Measurements from ENCODE around the gene ACR.
"Not testable (repeated sequence)": the region's sequence is repeated elsewhere in the genome, so short reads cannot be mapped to it uniquely, and the experiment has no call there.

Gene ACR

DNA sequence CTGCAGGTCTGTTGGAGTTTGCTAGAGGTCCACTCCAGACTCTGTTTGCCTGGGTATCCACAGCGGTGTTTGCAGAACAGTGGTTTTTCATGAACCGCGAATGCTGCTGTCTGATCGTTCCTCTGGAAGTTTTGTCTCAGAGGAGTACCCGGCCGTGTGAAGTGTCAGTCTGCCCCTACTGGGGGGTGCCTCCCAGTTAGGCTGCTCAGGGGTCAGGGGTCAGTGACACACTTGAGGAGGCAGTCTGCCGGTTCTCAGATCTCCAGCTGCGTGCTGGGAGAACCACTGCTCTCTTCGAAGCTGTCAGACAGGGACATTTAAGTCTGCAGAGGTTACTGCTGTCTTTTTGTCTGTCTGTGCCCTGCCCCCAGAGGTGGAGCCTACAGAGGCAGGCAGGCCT, 18.4 kb downstream of the ACR start:
- not testable (repeated sequence) for DNase-seq (ENCODE audit: low read depth); H3K4me3 ChIP-seq (ENCODE audit: low read depth, low read length)

DNA sequence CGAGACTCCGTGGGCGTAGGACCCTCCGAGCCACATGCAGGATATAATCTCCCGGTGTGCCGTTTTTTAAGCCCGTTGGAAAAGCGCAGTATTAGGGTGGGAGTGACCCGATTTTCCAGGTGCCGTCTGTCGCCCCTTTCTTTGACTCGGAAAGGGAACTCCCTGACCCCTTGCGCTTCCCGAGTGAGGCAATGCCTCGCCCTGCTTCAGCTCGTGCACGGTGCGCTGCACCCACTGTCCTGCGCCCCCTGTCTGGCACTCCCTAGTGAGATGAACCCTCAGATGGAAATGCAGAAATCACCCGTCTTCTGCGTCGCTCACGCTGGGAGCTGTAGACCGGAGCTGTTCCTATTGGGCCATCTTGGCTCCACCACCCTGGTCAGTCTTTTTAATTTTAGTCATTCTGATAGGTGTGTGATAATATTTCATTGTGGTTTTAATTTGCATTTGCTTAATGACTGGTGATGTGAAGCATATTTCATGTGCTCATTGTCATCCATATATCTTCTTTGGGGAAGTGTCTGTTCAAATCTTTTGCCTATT, 19.0 kb downstream of the ACR start:
- H3K4me3 ChIP-seq (ENCODE audit: low read depth, low read length) = peak overlapping the region; percentile 55
- DNase-seq (ENCODE audit: low read depth) = not testable (repeated sequence)

DNA sequence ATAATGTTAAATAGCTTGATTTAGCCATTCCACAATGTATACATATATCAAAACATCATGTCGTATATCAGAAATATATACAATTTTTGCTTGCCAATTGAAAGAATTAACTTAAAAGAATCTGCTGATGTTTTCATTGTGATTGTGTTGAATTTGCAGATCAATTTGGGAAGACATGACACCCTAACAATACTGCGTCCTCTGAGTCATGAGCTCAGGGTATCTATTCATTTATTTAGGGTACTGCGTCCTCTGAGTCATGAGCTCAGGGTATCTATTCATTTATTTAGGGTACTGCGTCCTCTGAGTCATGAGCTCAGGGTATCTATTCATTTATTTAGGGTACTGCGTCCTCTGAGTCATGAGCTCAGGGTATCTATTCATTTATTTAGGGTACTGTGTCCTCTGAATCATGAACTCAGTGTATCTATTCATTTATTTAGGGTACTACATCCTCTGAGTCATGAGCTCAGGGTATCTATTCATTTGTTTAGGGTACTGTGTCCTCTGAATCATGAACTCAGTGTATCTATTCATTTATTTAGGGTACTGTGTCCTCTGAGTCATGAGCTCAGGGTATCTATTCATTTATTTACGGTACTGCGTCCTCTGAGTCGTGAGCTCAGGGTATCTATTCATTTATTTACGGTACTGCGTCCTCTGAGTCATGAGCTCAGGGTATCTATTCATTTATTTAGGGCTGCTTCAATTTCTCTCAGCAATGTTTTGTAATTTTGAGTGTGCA, 21.8 kb downstream of the ACR start:
- peak; percentile 16 for DNase-seq (ENCODE audit: low read depth)

DNA sequence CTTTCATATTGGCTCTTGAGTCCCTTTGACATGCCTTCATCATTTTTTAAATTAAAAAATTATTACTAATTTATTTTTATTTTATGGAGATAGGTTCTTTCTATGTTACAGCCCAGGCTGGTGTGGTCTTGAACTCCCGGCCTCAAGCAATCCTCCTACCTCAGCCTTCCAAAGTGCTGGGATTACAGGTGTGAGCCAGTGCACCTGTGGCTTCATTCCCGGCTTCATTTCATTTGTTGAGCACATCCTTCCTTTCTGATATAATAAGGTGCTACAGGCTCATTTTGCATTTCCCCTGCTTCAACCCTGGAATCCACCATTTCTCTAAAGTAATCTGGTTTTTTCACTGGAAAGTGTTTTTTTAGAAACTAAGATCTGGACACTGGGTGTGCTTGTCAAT, 23.8 kb downstream of the ACR start:
- DNase-seq (ENCODE audit: low read depth); H3K4me3 ChIP-seq (ENCODE audit: low read depth, low read length): not testable (repeated sequence)

More for the DNA sequence above, 21.8 kb downstream of the ACR start:
- not testable (repeated sequence) for H3K4me3 ChIP-seq (ENCODE audit: low read depth, low read length)

DNA sequence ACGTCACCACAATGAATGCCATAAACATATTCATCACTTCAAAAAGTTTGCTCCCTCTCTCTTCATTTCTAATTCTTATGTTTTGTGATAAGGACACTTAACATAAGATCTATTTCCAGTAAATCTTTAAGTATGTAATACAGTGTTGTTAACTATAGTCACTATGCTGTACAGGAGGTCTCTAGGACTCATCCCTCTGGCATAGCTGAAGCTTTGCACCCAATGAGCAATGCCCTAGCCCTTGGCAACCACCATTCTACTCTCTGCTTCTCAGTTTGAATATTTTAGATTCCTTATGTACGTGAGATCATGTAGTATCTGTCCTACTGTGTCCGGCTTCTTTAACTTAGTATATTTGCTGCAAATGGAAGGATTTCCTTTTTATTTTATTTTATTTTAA, 26.3 kb downstream of the ACR start:
- H3K4me3 ChIP-seq (ENCODE audit: low read depth, low read length); DNase-seq (ENCODE audit: low read depth): not testable (repeated sequence)

DNA sequence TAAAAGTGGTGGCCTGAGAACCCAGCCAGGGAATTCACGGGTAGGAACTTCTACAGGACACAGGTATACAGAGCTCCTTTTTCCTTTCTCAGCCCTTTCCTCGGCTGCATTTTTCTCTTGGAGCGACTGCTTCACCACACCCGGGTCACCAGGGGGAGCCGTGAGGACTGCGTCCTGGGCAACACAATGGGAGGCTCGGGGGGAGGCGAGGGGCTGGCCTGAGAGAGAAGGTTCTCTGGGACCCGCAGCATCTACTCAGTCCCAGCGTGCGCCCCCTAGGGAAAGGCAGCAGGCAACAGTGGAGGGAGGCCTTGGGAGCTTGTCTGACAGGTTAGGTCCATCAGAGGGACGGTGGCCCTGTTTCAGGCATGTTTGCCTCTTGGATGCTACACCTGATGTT, 37.1 kb downstream of the ACR start:
- DNase-seq (ENCODE audit: low read depth); H3K4me3 ChIP-seq (ENCODE audit: low read depth, low read length): not testable (repeated sequence)

DNA sequence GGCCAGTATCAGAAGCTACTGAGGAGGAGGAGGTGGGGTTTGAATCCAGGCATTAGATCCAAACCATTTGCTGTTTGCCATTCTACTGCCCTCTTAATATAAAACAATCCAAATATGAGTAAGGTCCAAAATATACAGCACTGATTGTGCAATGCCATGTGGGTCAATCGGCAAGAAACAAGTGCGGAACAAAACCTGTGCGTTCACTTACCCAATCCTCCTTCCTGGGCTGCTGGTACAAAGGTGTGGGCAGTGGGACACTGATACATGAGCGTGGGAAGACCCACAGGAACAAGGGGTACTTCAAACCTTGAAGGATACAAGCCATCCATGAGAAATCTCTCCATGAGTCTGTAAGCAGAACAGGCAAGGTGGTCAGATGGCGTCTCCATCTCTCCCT, 39.6 kb downstream of the ACR start:
- DNase-seq (ENCODE audit: low read depth); H3K4me3 ChIP-seq (ENCODE audit: low read depth, low read length): not testable (repeated sequence)

DNA sequence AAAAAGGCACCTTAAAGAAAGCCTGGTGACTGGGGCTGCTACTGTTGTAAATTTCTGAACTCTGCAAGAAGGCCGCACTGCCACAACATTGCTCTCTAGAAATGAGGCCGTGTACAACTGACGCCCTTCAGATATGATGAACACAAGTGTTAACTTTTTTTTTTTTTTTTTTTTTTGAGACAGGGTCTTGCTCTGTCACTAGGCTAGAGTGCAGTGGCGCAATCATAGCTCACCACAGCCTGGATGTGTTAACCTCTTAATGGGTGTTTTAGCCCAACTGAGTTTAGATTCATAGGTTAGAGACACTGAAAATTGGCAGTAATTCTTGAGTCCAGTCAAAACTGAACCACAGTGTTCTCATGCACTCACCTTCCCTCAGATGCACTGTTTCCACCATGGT, 42.2 kb downstream of the ACR start:
- not testable (repeated sequence) for H3K4me3 ChIP-seq (ENCODE audit: low read depth, low read length)

DNA sequence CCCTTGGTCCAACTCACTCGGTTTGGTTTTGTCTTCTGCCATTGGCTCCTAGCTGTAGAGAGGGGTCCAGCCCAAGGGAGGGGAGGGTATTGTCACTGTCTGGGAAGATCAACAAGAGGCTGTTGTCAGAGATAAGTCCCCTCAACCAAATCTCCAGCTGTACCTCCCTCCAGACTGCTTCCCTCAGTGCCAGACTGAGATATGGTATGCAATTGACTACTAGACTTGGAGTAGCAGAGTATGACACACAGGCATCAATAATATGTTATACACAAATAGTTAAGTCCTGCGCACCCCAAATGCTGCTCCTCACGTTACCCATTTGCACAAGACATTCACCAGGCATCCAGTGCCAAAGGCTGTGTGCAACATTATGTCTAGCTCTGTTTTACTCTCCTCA, 44.2 kb downstream of the ACR start:
- not testable (repeated sequence) for H3K4me3 ChIP-seq (ENCODE audit: low read depth, low read length); DNase-seq (ENCODE audit: low read depth)

More for the DNA sequence above, 42.2 kb downstream of the ACR start:
- DNase-seq (ENCODE audit: low read depth) = not testable (repeated sequence)

DNA sequence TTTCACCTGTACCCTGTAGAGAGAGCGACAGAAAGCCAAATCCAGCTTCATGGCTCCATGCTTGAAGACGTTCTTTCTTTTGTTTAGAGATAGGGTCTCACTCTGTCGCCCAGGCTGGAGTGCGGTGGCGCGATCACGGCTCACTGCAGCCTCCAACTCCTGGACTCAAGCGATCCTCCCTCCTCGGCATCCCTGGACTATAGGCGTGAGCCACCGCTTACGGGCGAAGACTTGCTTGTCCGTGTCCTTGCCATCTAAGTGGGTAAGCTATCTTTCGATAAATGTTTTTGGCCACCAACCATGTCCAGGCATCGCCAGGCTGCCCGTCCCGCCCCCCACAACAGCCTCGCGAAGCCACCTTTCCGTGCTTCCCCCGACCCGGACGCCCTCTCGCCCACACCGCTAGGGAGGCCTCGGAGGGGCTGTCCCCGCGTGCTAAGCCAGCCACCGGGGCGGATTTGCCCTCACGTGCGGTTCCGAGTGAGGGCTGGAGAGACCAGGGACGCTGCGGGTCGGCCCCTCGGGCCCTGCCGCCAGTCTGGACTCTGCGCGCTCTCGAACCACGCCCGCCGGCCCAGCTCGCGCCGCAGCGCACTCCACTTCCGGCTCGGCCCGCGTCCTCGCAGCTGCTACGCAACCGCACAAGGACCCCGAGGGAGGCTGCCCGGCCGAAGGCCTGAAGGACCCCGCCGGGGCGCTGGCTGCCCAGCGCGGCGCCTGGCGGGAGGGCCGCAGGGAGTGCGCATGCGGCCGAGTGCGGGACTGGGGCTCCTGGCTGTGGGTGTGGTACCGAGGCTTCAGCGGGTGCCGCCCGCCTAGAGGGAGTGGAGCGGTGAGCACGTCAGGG, 45.3 kb downstream of the ACR start, which contains the start of gene RABL2B:
Gene RABL2B (minus strand): TSS at position 604 of the 847 bp plus-strand sequence. CDS start 1,342 bp downstream, outside the sequence.
- DNase-seq (ENCODE audit: low read depth) = peak; percentile 57
- H3K4me3 ChIP-seq (ENCODE audit: low read depth, low read length) = peak within 1 kb of the TSS; percentile 52

DNA sequence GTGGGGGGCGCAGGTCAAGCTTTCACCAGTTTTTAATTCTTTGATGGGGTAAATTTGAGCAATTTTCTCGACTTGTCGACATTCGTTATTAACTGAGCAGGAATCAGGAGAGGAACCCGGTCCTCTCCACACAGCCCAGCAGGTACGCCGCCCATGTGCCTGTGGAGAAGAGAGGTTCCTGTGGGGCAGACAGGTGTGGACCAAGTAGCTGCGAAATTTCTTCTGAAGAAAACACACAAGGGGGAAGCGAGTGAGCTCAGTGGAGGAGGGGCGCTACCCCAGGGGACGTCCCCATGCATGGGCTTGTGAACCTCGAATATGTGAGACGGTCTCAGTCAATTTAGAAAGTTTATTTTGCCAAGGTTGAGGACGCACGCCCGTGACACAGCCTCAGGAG, 45.9 kb downstream of the ACR start:
- DNase-seq (ENCODE audit: low read depth) = not testable (repeated sequence)
- H3K4me3 ChIP-seq (ENCODE audit: low read depth, low read length) = peak overlapping the region; percentile 51

DNA sequence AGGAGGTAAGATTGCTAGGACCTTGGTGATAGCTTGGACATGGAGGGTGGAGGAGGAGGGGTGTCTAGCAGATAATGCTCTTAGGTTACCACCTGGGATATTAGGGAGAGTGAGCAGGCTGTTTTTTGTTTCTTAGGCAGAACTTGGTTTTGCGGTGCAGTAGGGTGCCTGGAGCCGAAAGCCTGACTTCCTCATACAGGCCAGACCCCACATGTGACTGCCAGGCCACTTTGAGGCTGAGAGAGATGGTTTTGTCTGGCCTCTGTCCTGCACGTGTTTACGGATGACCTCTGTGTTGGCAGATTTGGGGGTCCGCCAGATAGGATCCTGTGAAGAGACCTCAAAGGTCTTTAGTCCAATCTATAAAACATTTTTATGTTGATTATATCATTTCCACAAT, 47.3 kb downstream of the ACR start:
- DNase-seq (ENCODE audit: low read depth); H3K4me3 ChIP-seq (ENCODE audit: low read depth, low read length): not testable (repeated sequence)

DNA sequence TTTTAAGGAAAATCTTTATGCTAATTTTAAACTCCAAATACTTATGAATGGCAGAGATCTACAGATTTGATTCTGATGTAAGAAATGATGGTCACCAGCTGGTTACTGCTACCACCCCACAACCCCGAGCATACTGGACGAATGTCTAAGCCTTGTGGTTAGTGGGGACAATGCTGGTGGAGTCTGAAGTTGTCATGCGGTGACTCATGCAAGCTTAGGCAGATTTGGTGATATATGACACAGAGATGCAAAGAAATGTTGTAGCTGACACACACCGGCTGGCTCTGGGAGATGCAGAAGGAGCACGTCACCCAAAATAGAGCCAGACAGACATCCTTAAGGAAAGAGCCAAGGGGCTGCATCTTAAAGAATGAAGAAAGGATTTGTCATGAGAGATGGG, 48.9 kb downstream of the ACR start:
- not testable (repeated sequence) for DNase-seq (ENCODE audit: low read depth); H3K4me3 ChIP-seq (ENCODE audit: low read depth, low read length)
